Ovary (tissue), 9 donors: ENCODE results near the gene STARD8. TPM values are rescaled to one million over a fixed set of nuclear protein-coding genes. Genes with fewer than 3 reads are reported as not detected.

Source experiments
- DNase-seq, 5 donors: peaks; one replicate each; pipeline ENCODE4 v3.0.0-alpha.2; 2019 to 2020
- H3K27ac ChIP-seq, 2 donors: fragments of 200-600 bp; one replicate each; pipeline versions ENCODE4 v1.5.1 to v1.8.0; 2019 to 2022
- H3K27me3 ChIP-seq: fragments of 200-600 bp; one replicate; pipeline ENCODE4 v1.8.0; 2022
- H3K36me3 ChIP-seq: fragments of 200-600 bp; sonication (generic); one replicate; pipeline ENCODE4 v1.5.1; 2019
- H3K4me1 ChIP-seq: one replicate; pipeline ENCODE4 v1.8.1; 2013; ENCODE audit warnings: mild to moderate bottlenecking, moderate library complexity; ENCODE audit not compliant: insufficient read depth
- H3K4me3 ChIP-seq: fragments of 200-600 bp; sonication (generic); one replicate; pipeline ENCODE4 v1.5.1; 2017
- H3K9me3 ChIP-seq, 2 donors: fragments of 200-600 bp in 1 of 2; sonication (generic) in 1 of 2; one replicate each; pipeline versions ENCODE4 v1.5.1 to v1.8.1; 2013 to 2019; ENCODE audit warnings: mild to moderate bottlenecking in 1 of 2, moderate library complexity in 1 of 2
- EP300 ChIP-seq: sonication (generic); formaldehyde crosslinking; IDR thresholded peaks from one replicate; pipeline ENCODE4 v1.6.1; 2017; ENCODE audit warnings: antibody characterized with exemption
- POLR2A ChIP-seq: fragments of 450-650 bp; IDR thresholded peaks from one replicate; pipeline ENCODE4 v1.6.1; 2017; ENCODE audit warnings: antibody characterized with exemption, mild to moderate bottlenecking, moderate library complexity
- WGBS, 3 donors: extraction: QIAGEN DNeasy Blood & Tissue Kit in 1 of 3; methylation state at CpG; one replicate each; pipeline versions ENCODE4 v1.1.5 to v1.1.7; 2013 to 2017; 5-methylcytosine and 5-hydroxymethylcytosine counted together
- intact Hi-C, 4 donors: fragments of 100-400 bp; cut with DNase I; formaldehyde crosslinking; loops; one replicate each; pipeline versions ENCODE4 v1.11.0 to v1.15.1; 2022 to 2023
- polyA plus RNA-seq, 2 donors: library from polyadenylated mRNA; stranded (reverse); fragments of 200-250 nt in 1 of 2; fragments of 350-450 nt in 1 of 2; fragmentation: Illumina TruSeq in 1 of 2; extraction: RNeasy Lipid Tissue Mini Kit (QIAGEN cat#74804) in 1 of 2; gene quantifications; one replicate each; pipeline ENCODE4 v1.2.3, GENCODE V29; 2013 to 2014
- total RNA-seq, 7 donors: library from RNA; depleted of rRNA in 2 of 7; stranded (reverse); fragments of >200 nt in 2 of 7; fragmentation: NEBNext Ultra II Directional in 3 of 7; extraction: Animal tissue kit (Norgen Biotek cat#: 25700) in 3 of 7; gene quantifications; one replicate each; pipeline versions ENCODE4 v1.1.0 to v1.2.4, GENCODE V29; 2016 to 2023
- TF ChIP-seq, protein P1 (sequence below), 3 donors: fragments of 450-650 bp in 2 of 3; fragments of 200-600 bp in 1 of 3; IDR thresholded peaks; one replicate each; pipeline versions ENCODE4 v1.5.1 to v1.8.0; 2016 to 2022; ENCODE audit warnings: antibody characterized with exemption in 3 of 3, mild to moderate bottlenecking in 1 of 3
- donor health status: DM: no; HTN: no; CAD: no; lungs with moderate emphysema.
- donor health status: DM: no; HTN: no; CAD: no.
- donor health status: Bipolar disorder and iron deficiency.
- donor health status: DM: yes; HTN: yes; CAD: no.
- donor health status: DM: no; HTN: no; CAD: no.
- donor health status: DM: yes; HTN: yes; CAD: no.

STARD8 gene
- total and polyA plus RNA-seq, 9 donors = 2.3 to 7.8 (median 4.6) TPM

DNA sequence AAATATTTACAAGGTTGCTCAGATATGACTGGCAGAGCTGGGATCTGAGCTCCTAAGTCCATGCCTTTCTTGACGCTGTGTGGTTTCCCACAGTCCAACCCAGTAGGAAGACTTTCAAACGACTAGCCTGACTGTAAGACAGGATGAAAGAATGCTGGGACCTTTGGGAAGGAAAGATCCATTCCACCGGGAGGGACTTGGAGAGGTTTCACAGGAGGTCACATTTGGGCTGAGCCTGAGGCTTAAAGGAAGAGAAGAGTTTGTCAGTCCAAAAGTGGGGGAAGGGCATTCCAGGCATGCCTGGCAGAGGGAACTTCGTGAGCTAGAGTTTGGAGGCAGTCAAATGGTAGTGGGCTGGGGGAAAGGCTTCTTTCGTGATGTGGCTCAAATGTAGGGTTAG lies 1.5 kb downstream of the STARD8 start:
- Histone ChIP-seq H3K27me3 (no peaks in the 10 kb centered on the region), H3K4me1 (peaks cover 2% of the 10 kb centered on the region), H3K27ac (no peak overlapping the region), H3K4me3 (no peak overlapping the region), H3K9me3 (no peaks in the 10 kb centered on the region), H3K36me3 (no peaks in the 10 kb centered on the region)
- TF ChIP-seq EP300 (no peak), POLR2A (no peak)
- TF ChIP-seq, protein P1, sequence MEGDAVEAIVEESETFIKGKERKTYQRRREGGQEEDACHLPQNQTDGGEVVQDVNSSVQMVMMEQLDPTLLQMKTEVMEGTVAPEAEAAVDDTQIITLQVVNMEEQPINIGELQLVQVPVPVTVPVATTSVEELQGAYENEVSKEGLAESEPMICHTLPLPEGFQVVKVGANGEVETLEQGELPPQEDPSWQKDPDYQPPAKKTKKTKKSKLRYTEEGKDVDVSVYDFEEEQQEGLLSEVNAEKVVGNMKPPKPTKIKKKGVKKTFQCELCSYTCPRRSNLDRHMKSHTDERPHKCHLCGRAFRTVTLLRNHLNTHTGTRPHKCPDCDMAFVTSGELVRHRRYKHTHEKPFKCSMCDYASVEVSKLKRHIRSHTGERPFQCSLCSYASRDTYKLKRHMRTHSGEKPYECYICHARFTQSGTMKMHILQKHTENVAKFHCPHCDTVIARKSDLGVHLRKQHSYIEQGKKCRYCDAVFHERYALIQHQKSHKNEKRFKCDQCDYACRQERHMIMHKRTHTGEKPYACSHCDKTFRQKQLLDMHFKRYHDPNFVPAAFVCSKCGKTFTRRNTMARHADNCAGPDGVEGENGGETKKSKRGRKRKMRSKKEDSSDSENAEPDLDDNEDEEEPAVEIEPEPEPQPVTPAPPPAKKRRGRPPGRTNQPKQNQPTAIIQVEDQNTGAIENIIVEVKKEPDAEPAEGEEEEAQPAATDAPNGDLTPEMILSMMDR (IDR thresholded peaks at IDR 0.05) = no peak
- DNase-seq = no peak
- intact Hi-C loops = no loop called here
- 36 to 43% (median 36%) methylated on average over 5 of the region's 5 CpGs for WGBS, 3 donors

DNA sequence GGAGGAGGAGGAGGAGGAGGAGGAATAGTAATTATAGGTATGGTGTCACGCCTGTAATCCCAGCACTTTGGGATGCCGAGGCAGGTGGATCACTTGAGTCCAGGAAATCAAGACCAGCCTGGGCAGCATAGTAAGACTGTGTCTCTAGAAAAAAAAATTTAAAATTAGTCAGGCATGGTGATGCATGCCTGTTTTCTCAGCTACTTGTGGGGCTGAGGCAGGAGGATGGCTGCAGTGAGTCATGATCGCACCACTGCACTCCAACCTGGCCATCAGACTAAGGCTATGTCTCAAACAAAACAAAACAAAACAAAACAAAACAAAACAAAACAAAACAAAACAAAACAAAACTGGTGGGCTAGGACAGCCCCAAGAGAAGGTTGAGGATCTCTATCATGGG lies 3.0 kb downstream of the STARD8 start:
- Histone ChIP-seq H3K4me3 (no peak overlapping the region), H3K27me3 (no peaks in the 10 kb centered on the region), H3K27ac (no peak overlapping the region), H3K36me3 (no peaks in the 10 kb centered on the region), H3K9me3 (no peaks in the 10 kb centered on the region), H3K4me1 (peaks cover 2% of the 10 kb centered on the region)
- WGBS, 3 donors = 84 to 91% (median 87%) methylated on average over 3 of the region's 3 CpGs
- intact Hi-C loops = no loop called here
- no peak for DNase-seq
- TF ChIP-seq, protein P1 (IDR thresholded peaks at IDR 0.05) = no peak
- no peak for TF ChIP-seq EP300
- no peak for TF ChIP-seq POLR2A

DNA sequence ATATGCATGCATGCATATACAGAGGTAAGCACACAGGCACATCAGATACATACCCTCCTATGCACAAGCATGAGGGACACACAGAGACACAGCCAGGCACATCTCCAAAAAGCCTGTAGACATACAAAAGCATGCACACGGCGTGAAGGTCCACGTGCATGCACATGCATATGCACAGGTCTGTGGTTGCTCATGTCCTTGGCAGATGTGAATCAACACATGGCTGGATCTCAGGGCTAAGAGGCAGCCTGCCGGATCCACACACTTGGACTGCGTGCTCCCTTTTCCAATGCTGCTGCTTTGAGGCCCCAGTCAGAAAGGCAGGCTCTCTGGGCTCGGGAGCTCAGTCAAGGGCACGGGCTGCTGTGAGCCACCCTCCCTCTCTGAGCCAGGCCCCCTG lies 3.6 kb downstream of the STARD8 start:
- intact Hi-C loops = no loop called here
- Histone ChIP-seq H3K9me3 (no peaks in the 10 kb centered on the region), H3K27me3 (no peaks in the 10 kb centered on the region), H3K36me3 (no peaks in the 10 kb centered on the region), H3K4me1 (peaks cover 2% of the 10 kb centered on the region), H3K4me3 (no peak overlapping the region), H3K27ac (no peak overlapping the region)
- DNase-seq = no peak
- TF ChIP-seq, protein P1 (IDR thresholded peaks at IDR 0.05) = no peak
- TF ChIP-seq POLR2A (no peak), EP300 (no peak)
- 70 to 72% (median 70%) methylated on average over 7 of the region's 7 CpGs for WGBS, 3 donors

DNA sequence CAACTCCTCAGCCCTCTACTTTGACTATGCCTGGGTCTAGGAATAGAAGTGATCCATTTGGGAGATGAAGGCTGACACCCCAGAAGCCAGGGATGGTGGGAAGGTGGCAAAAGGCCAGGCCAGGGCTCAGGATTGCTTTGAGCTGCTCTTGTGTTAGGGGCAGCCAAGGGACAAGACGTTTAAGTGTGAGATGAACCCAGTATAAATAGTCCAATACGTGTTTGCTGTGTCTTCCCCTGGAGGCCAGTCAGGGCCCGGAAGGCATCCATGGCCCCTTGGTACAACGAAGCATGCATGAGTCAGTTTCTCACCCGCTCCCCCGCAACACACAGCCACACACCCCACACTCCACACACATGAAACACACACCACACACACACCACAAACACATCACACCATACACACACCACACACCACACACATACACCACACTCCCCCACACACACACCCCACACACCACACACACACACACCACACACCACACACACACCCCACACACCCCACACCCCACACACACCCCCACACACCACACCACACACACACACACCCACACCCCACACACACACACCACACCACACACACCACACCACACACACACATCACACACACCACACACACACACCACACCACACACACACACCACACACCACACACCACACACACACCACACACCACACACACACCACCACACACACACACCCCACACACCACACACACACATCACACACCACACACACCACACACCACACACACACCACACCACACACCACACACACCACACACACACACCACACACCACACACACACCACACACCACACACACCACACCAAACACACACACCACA lies 5.1 kb downstream of the STARD8 start:
- no peak overlapping the region for H3K27ac ChIP-seq
- H3K4me1 ChIP-seq = peaks cover 2% of the 10 kb centered on the region
- H3K27me3 ChIP-seq = no peaks in the 10 kb centered on the region
- DNase-seq = no peak
- intact Hi-C loops = no loop called here
- 61 to 73% (median 61%) methylated on average over 6 of the region's 6 CpGs for WGBS, 3 donors
- TF ChIP-seq POLR2A (no peak), EP300 (no peak)
- TF ChIP-seq, protein P1 (IDR thresholded peaks at IDR 0.05) = no peak
- no peaks in the 10 kb centered on the region for H3K9me3 ChIP-seq
- H3K4me3 ChIP-seq = no peak overlapping the region
- H3K36me3 ChIP-seq = no peaks in the 10 kb centered on the region
